ENCODE data around the gene TRAF7. TPM values are rescaled to one million over a fixed set of nuclear protein-coding genes. Genes with fewer than 3 reads are reported as not detected.

Gene TRAF7
- total RNA-seq, 3 donors from 2014 or later = 91.5 to 104 (median 94.0) TPM

DNA sequence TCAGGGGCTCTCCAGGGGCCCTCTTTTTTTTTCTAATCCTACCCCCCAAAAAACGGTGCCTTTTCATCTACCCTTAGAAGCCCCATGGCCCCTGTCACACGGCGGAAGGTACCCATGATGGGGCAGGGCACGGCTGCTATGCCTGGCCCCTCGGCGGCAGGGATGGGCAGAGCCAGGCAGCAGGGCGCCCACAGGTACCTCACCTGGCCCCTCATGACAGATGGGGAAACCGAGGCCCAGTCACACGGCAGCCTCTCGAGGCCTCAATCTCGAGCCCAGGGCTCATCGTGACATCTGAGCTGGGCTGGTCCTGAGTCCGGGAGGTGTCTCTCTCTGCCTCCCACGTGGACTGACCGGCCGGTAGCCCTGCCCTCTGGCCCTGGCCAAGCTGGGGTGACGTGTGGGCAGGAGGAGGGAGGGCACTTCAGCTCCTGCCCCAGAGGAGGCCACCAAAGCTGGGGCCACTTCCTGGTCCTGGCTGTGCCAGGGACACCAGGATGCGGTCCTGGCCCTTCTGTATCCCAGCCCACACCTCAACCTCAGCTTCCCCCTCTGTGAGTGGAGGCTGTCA lies 11.6 kb downstream of the TRAF7 start:
- DNase-seq (no peak), ATAC-seq (no peak)
- Histone ChIP-seq H3K36me3 (ENCODE audit: low read depth) (no peaks in the 10 kb centered on the region), H3K4me1 (ENCODE audit: low read depth) (peaks cover 17% of the 10 kb centered on the region), H3K9me3 (no peaks in the 10 kb centered on the region), H3K4me3 (no peak overlapping the region)
- intact Hi-C loops (cut with DNase I, micrococcal nuclease) = no loop called here
- no peak for TF ChIP-seq CTCF (IDR thresholded peaks at IDR 0.05)

DNA sequence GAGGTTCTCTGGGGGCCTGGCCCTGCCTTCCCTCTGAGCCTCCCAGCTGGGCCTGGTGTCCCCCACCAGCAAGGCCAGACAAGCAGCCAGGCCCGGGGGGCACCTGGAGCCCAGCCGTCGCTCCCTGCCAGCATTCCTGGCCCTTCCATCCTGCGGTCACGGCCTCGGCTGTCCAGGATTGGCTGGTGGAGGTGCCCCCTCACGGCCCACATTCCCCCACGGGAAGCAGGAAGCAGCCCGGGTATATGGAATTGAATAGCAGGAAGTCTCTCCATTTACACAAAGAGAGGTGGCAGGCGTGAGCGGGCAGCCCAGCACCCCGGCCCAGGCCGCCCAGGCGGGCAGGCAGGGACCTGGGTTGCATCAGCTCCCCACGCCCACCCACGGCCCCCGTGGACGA lies 14.5 kb downstream of the TRAF7 start:
- intact Hi-C loops (cut with DNase I, micrococcal nuclease) = no loop called here
- H3K9me3 ChIP-seq = no peaks in the 10 kb centered on the region
- no peak for ATAC-seq
- no peak for DNase-seq
- H3K4me3 ChIP-seq = no peak overlapping the region
- TF ChIP-seq CTCF (IDR thresholded peaks at IDR 0.05) = no peak
- H3K36me3 ChIP-seq (ENCODE audit: low read depth) = no peaks in the 10 kb centered on the region
- no peaks in the 10 kb centered on the region for H3K4me1 ChIP-seq (ENCODE audit: low read depth)

DNA sequence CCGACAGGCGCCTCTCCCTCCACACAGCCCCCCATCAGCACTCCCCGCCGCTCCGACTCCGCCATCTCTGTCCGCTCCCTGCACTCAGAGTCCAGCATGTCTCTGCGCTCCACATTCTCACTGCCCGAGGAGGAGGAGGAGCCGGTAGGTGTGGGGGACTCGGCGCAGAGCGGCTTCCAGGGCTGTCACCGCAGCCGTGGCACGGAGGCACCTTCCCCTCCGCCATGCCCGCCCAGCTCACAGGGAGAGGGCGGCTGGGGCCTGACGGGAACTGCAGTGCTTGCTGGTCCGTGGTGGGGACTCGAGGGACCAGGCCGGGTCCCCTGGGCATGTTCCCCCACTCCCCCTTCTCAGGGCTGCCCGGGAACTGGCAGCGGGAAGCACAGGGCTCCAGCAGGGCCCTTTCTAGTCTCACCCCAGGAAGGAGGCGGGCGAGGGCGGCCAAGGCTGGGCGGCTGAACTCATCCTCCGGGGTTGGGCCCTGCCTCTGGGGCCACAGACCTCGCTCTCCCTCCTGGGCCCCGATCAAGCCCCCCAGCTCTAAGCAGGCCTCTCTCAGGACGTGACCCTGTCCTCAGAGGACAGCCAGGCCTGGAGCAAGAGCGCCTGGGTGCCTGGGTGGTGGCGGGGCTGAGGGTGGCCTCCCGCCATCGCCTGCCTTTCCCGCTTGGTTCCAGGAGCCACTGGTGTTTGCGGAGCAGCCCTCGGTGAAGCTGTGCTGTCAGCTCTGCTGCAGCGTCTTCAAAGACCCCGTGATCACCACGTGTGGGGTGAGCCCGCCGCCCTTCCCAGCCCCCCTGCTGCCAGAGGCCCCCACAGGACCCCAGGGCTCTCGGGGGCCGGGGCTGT lies 15.2 kb downstream of the TRAF7 start:
- ATAC-seq (no peak), DNase-seq (no peak)
- Histone ChIP-seq H3K4me1 (ENCODE audit: low read depth) (no peaks in the 10 kb centered on the region), H3K9me3 (no peaks in the 10 kb centered on the region), H3K4me3 (no peak overlapping the region), H3K36me3 (ENCODE audit: low read depth) (no peaks in the 10 kb centered on the region)
- intact Hi-C loops (cut with DNase I, micrococcal nuclease) = no loop called here
- no peak for TF ChIP-seq CTCF (IDR thresholded peaks at IDR 0.05)

- ATAC-seq (no peak), DNase-seq (no peak)
- no peaks in the 10 kb centered on the region for H3K4me1 ChIP-seq (ENCODE audit: low read depth)
- H3K9me3 ChIP-seq = no peaks in the 10 kb centered on the region
- H3K36me3 ChIP-seq (ENCODE audit: low read depth) = peaks cover 3% of the 10 kb centered on the region
- TF ChIP-seq CTCF (IDR thresholded peaks at IDR 0.05) = no peak
- intact Hi-C loops (cut with DNase I, micrococcal nuclease) = no loop called here
- H3K4me3 ChIP-seq = no peak overlapping the region
Measured at GRCh38 chr16:2171601-2172178, 16.1 kb downstream of the TRAF7 start.

DNA sequence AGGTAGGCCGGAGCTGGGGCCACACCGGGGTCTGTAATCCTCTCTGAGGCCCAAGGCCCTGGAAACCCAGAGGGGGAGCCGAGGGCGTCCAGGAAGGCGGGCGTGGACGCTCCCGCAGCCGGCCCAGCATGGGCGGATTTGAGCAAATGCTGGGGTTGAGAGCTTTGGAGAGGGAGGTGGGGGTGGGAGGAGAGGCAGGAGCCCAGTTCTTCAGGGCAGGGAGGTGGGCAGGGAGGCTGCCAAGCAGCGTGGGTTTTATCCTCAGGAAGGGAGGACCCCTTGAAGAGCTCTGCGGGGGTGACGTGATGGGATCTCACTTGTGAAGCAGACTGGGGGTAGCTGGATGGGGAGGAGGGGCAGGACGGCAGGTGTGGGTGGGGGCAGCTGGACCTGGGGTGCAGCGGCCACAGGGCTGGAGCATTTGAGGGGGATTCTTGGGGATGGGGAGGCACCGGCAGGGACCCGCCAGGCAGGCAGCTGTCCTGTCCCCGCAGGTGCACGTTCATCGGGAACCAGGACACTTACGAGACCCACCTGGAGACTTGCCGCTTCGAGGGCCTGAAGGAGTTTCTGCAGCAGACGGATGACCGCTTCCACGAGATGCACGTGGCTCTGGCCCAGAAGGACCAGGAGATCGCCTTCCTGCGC lies 17.2 kb downstream of the TRAF7 start:
- Histone ChIP-seq H3K4me3 (no peak overlapping the region), H3K9me3 (no peaks in the 10 kb centered on the region), H3K36me3 (ENCODE audit: low read depth) (peaks cover 3% of the 10 kb centered on the region), H3K4me1 (ENCODE audit: low read depth) (no peaks in the 10 kb centered on the region)
- no peak for TF ChIP-seq CTCF (IDR thresholded peaks at IDR 0.05)
- no peak for DNase-seq
- intact Hi-C loops (cut with DNase I, micrococcal nuclease) = no loop called here
- no peak for ATAC-seq

Measured in mucosa of descending colon (tissue), 3 donors.